GM04504 (cell line): Measurements from ENCODE around the gene PTGDR2.
"Not testable (repeated sequence)": the region's sequence is repeated elsewhere in the genome, so short reads cannot be mapped to it uniquely, and the experiment has no call there.

Experiments used
- DNase-seq: peaks from one replicate; pipeline ENCODE4 v3.0.0-alpha.2; 2012; ENCODE audit warnings: low read depth

PTGDR2 gene

GRCh38 chr11:60841797-60842667 lies 13.7 kb downstream of the PTGDR2 start, which contains the start of gene CCDC86:
Gene CCDC86, plus strand, starts transcription at chr11:60842113. Its CDS starts 12 bp downstream, at chr11:60842125.
- peak; percentile 90 for DNase-seq

DNA sequence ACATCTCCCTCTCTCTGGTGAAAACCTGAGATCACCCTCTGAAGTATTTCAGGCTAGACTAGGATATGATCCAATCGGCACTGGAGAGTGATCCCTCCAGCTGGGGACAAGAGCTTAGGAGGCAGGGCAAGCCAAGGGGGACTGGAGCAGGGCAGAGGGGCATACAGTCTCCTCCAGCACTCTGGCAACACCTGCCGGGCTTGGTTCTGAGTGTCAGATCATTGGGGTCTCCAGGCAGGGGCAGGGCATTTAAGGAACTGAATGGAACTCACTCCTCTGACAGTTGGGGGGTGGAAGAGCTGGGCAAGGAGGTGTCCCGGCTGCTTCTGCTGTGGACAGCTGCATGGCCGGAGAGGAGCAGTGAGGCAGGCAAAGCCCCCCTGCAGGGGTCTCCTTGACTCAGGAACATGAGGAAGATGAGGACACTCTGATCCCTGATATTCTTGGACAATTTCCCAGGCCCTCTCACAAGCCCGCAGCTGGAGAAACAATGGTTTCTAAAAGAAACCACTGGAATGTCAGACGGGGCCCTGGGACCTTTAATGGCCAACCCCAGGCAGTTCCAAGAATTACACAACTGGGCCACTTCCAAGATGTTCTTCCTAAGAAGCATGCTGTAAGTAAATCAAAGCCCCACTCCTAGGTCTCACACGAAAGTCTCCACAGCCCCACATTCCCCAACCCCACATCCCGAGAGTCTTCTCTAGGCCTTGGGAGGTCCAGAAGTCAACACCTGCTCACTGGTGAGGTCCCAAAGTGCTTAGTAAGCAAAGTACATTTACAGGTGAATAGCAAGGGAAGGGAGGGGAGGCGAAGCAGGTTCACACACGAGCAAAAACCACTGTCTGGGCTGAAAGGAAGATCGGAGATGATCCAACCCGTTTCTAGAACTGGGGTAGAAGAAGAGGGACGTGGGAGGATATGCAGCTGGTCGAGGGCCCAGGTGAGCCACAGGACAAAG lies 15.0 kb downstream of the PTGDR2 start:
- DNase-seq: peak; percentile 83

GRCh38 chr11:60838132-60838531 lies 17.6 kb downstream of the PTGDR2 start:
- no peak for DNase-seq

DNA sequence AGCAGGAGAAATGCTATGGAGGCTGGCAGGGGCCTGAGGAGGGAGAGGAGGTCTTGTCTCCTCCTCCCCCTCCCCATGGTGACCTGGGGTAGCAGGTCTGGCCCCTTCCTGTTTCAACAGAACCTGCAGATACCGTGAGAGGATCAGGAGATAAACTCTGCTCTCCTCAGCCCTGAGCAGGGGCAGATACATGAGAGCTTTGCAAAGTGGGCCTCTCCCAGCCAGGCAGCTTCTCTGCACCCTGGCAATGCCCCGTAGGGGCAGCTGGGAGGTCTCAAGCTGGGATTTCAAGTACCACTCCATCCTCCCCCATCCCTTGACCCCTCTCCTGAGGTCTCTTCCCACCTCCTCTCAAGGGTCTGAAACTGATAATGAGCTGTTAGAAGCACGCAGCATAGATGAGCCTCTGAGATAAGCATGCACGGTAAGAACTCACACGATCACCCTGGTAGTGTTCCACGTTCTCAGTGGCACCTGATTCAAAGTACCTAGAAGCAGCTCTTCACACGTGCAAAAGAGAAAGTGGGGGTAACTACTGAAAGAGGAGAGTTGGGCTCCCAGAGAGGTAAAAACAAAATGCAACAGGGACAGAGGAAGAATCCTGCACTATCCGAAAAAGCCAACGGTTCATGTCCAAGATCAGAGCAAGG lies 18.8 kb downstream of the PTGDR2 start:
- DNase-seq: no peak

GRCh38 chr11:60835534-60835846 lies 20.3 kb downstream of the PTGDR2 start:
- no peak for DNase-seq

- no peak for DNase-seq
These were observed 20.8 kb downstream of the PTGDR2 start for GRCh38 chr11:60834742-60835533.

DNA sequence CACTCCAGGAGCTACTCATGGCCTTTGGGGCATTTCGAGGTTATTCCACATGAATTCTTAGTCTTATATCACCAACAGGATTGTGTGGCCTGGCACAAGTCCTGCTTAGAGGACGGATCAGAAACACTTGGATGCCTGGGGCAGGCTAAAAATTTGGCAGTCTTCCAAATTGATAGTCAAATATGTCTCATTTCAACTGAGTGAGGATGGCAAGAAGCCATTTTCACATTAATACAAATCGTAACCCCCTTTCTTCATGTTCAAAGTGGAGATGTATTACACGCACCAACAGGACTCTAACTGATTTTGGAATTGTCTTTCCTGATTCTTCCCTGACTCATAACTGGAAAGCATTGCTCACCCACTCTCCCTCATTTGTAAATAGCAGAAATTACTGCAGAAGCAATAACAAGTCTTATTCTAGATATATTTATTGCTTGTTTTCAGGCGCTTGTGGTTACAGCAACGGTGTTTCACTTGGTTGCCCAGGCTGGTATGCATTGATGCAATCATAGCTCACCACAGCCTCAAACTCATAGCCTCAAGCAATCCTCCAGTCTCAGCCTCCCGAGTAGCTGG lies 24.2 kb downstream of the PTGDR2 start:
- peak; percentile 35 for DNase-seq

DNA sequence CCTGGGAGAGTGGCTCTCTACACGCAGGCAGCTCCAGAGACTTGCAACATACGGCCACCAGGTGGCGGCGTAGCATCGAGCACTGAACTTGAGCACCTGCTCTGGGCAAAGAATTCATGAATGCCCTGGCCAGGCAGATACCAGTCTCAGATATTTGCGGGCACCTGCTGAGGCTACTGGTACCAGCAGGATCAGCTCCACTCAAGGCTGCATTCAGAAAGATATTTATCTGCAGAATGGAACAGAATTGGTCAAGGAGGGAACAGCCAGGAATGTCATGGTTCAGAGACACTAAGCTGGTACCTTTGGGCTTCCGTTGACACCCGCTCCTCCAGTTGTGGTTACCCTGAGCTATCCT lies 24.6 kb downstream of the PTGDR2 start:
- peak; percentile 37 for DNase-seq

GRCh38 chr11:60830478-60831142 lies 25.1 kb downstream of the PTGDR2 start:
- no peak for DNase-seq

DNA sequence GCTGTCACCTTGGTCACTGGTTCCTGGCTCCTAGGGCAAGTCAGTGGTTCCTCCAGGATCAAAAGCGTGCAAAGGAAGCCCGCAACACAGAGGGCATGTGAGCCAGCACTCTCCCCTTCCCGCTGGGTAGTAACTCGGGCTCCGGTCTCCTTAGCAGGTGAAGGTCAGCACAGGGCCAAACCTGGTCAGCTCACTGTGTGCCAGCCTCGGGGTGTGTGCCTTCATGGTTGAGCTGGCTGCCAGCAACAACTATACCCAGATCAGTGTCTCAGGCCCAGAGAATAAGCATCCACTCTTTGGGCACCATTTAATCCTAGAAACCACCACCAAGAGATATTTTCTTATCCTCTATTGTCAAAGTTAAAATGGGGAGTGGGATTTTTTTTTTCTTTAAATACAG lies 30.0 kb downstream of the PTGDR2 start:
- DNase-seq: no peak

- no peak for DNase-seq
These were observed 30.6 kb downstream of the PTGDR2 start for GRCh38 chr11:60825118-60825517.

GRCh38 chr11:60823745-60824306 lies 31.9 kb downstream of the PTGDR2 start:
- not testable (repeated sequence) for DNase-seq

DNA sequence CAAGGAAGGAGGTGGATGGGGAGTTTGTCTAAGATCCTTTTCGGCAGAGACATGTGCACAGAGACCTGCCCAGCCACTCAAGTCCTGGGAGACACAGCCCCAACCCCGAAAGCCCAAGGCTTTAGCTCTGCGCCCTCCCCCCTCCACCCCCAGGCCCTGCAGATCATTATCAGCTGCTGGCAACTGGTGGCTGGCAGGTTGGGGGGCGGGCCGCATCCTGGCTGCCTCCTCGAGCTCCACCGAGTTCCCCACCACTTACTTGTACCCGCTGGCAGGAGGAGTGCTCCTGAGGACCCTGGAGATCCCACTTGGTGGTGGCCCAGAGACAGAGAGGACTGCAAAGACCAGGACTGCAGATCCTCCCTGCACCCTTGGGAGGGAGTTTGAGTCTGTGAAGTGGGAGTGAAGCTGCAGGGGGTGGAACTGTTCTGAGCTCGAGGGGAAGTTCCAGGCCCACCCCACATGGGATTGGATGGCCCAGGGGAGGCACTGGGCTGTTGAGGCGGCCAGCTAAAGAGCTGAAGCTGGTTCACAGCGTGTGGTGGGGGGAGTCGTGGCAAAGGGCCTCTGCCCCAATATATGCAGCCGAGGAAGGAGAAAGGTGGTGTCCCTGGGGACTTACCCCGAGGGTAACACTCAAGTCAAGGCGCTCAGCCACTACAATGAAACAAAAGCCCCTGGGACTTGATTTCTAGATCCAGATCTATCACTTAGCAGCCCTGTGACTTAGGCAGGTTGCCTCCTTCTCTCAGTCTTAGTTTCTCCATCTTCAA lies 33.7 kb downstream of the PTGDR2 start:
- DNase-seq: no peak

DNA sequence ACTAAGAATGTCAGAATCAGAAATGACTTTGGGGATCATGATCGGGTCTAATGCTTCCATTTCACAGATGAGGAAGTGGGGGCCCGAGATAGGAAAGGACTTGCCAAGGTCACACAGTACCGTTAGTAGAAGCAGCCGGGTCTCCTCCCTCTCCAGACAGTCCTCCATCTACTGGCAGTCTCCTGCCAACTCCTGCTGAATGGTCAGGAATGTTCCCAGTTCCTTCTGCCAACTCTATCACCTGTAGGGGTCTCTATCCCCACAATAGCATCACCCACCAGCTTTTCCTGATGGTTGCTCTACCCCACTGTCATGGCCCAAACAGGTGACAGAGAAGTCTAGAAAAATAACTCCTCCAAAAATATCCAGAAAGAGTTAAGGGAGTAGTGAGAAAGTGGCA lies 37.7 kb downstream of the PTGDR2 start:
- DNase-seq: no peak

DNA sequence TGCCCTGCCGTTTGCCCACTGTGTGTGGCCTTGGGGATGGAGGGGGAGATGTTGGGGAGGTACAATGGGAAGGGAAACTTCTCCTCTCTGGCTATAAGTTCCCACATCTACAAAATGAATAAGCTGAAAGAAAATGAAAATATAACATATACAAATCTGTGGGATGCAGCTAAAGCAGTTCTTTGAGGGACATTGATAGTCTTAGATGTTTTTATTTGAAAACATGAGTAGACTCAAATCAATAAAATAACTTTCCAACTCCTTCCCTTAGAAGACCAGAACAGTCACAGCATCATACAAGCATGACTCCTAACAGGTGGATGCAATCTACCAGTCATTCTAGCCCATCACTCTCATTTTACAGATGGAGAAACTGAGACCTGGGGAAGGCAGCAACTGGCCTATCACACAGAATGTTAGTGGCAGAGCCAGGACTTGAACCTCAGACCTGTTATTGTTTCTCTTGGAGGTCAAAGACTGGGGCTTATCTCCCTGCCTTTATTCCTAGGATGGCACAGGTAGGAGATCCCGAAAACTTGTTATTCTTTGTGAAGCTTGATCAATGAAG lies 39.1 kb downstream of the PTGDR2 start:
- no peak for DNase-seq

- no peak for DNase-seq
These were observed 41.6 kb downstream of the PTGDR2 start for GRCh38 chr11:60814112-60814511.

DNA sequence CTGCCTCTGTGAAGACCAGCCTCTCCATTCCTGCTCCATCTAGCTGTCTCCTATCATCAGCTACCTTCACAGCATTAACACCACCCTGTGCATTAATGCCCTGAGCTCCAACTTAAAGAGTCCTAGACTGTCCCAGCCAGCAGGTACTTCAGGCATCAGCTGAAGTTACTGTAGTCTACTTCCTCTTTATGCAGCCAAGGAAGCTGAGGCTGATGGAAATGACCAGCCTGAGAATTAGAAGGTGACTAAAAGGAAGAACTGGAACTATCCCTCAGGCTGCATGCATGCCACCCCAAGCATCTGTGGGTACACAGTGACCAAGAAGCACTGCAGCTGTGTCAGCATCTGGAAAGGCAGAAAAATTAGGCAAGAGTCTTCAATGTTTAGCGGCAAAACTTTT lies 42.4 kb downstream of the PTGDR2 start:
- no peak for DNase-seq

GRCh38 chr11:60810569-60810968 lies 45.2 kb downstream of the PTGDR2 start:
- no peak for DNase-seq

- DNase-seq: no peak
These were observed 45.6 kb downstream of the PTGDR2 start for GRCh38 chr11:60810151-60810550.
